Measurements from ENCODE around the gene SYCE1. TPM values are rescaled to one million over a fixed set of nuclear protein-coding genes. Genes with fewer than 3 reads are reported as not detected.

SYCE1 gene
- total and polyA plus RNA-seq, 2 experiments from 2014 or later = 0.53 TPM; not detected in 1

GRCh38 chr10:133555521-133555920 lies 9.9 kb downstream of the SYCE1 start:
- Histone ChIP-seq H4K20me1 (replicated peaks; ENCODE audit: insufficient read depth) (no peaks in the 10 kb centered on the region), H3K4me1 (ENCODE audit: insufficient read depth) (no peaks in the 10 kb centered on the region), H3K79me2 (replicated peaks; ENCODE audit: insufficient read depth) (no peaks in the 10 kb centered on the region), H3K36me3 (ENCODE audit: insufficient read depth) (no peaks in the 10 kb centered on the region), H3K4me2 (no peak overlapping the region), H3K27me3 (ENCODE audit: insufficient read depth) (no peaks in the 10 kb centered on the region), H3K4me3 (no peak overlapping the region), H2AFZ (no peak overlapping the region), H3K9me2 (ENCODE audit: insufficient read depth) (no peaks in the 10 kb centered on the region), H3F3A (replicated peaks; ENCODE audit: low read depth) (no peaks in the 10 kb centered on the region), H3K27ac (ENCODE audit: low read depth) (no peak overlapping the region)
- H3K4me3 Mint-ChIP-seq = no peak overlapping the region
- no peak overlapping the region for H3K27ac Mint-ChIP-seq
- peaks cover 4% of the 10 kb centered on the region for H3K27me3 Mint-ChIP-seq (ENCODE audit: insufficient read depth, low read depth, poor library complexity)
- DNase-seq (ENCODE audit: low spot score) (no peak), ATAC-seq (no peak)
- TF ChIP-seq ZNF462 (CRISPR knock-in tag; IDR thresholded peaks at IDR 0.05) (no peak), EZH2 (IDR thresholded peaks at IDR 0.05; ENCODE audit: low read depth, unreplicated experiment) (no peak), REST (IDR thresholded peaks at IDR 0.05; ENCODE audit: unreplicated experiment) (no peak), ZNF114 (CRISPR knock-in tag; IDR thresholded peaks at IDR 0.05) (no peak), JUNB (IDR thresholded peaks at IDR 0.05; ENCODE audit: unreplicated experiment) (no peak), CTCF (conservative IDR thresholded peaks at IDR 0.05; ENCODE audit: low read depth in 2 of 2) (no peak), ZNF331 (CRISPR knock-in tag; IDR thresholded peaks at IDR 0.05; ENCODE audit: low read depth) (no peak), POLR2AphosphoS5 (IDR thresholded peaks at IDR 0.05; ENCODE audit: low read depth) (no peak)
- H3K4me1 Mint-ChIP-seq = no peaks in the 10 kb centered on the region
- peaks cover 51% of the 10 kb centered on the region for H3K9me3 Mint-ChIP-seq
- H3K36me3 Mint-ChIP-seq (ENCODE audit: low read depth) = no peaks in the 10 kb centered on the region; the same call in 2 of the 3 replicates

All from GM23338 (cell line).